GM18508 (cell line): ENCODE measurements around the gene NAGS.
"Not testable (repeated sequence)": the region's sequence is repeated elsewhere in the genome, so short reads cannot be mapped to it uniquely, and the experiment has no call there.

Source experiments
- ATAC-seq: cut with Tn5 transposase; IDR thresholded peaks from one replicate; pipeline ENCODE4 v1.9.1; 2021; ENCODE audit warnings: moderate number of reproducible peaks; ENCODE audit not compliant: insufficient read depth, unreplicated experiment

NAGS gene

DNA sequence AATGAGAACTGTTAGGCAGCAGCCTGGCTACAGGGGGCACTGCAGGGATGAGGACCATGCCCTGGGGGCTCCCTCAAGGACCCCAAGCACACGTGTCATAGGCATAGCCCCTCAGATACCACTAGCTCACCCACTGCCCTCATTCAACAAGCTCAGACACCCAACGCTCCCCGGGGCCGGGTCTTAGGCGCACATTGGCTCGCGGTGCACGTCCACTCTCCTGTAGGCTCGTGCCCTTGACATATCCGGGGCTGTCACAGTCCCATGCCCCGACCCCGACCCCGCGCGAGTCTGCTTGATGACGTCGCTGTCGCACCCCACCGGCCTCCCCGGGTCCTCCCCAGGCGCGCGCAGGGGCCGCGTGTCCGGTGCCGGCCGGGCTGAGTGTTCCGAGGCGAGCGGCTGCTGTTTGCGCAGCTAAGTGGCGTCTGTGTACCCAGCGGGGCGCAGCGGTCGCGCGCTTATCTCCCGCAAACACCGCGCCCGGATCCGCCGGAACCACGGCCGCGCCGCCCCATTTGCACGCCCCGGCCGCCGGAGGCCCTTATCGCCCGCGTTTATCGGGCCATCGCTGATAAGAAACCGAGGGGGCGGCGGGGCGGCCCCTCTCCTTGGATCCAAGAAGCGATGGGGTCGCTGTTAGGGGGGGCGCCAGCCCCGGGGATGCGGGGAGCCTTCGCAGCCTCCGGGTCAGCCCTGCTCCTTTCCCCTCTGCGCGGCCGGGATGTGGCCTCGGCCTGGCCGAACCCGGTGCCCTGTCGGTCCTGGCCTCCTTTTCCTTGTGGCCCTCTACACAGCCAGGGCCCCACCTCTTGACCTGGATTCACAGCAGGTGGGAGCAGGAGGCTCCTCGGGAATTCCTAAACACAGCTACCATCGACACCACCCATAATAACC, 20.7 kb upstream of the NAGS start:
- ATAC-seq: no peak

DNA sequence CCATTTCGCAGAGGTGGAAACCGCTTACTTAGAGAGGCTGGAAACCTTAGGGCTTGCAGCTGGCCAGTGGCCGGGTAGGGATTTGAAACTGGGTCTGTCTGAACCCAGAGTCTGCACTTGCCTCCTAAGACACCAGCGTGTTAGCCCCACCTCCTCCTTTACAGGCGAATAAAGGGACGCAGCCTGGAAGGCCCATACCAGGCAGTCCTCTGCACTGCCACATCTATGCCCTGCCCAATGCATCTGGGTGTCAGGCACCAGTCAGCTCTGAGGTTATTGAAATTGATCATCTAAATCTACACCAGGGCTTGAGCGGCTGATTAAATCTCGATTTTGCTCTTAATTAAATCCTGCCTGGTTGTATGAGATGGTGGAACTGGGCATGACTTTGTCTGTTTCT, 19.9 kb upstream of the NAGS start:
- ATAC-seq: no peak

- no peak for ATAC-seq
These were observed 18.0 kb upstream of the NAGS start for GRCh38 chr17:43986225-43986981.

DNA sequence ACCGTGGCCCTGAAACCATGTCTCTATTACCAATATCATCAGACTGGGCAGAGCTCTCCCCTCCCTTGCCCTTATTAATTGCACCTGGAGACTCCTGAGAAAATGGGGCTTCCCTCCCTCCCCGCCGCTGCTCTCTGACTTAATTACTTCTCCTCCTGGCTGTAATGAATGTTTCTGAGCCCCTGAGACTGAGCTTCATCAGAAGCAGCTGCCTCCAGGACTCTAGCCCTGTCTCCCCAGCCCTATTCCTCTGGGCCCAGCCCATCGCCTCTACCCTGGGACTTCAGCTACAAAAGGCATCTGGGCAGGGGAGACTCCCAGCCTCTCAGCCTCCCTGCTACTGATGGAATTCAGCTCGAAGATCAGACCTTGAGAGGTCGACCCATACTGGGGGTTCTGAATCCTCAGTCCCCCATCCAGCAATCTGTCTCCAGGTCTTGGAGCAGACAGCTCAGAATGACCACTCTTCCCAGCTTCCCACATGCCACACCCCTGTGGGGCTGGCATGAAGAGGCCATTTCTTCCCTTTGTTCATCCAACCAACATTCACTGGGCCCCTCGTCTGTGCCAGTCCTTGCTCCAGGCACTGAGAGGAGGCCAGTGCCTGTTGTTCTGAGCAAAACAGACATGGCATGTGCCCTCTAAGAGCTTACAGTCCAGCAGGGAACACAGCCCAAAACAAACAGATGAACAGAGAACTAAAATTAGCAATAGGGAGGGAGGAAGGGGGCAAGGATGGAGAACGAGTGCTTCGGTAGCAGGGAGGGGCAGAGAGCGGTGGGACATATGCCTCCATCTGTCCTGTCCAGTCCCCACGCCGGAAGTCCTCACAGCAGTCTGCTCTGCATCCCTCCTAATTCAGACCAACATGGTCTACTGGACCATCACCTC, 17.0 kb upstream of the NAGS start:
- no peak for ATAC-seq

DNA sequence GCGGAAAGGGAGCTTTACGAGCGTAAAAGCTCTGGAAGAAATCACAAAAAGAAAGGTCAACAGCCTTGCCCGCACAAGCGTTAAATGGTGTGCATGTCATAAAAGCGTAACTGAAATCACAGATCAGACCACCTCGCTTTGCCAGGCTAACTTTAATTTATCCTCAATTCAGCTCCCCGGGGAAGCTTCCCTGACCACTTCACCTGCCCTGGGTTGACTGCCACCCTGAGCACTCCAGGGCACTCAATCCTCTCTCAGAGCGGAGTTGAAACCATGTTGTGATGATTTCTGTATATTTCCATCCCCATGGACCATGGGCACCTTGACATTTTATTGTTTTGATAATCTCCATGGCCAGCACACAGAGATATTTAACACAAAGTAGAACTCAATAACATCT, 16.1 kb upstream of the NAGS start:
- ATAC-seq: no peak

DNA sequence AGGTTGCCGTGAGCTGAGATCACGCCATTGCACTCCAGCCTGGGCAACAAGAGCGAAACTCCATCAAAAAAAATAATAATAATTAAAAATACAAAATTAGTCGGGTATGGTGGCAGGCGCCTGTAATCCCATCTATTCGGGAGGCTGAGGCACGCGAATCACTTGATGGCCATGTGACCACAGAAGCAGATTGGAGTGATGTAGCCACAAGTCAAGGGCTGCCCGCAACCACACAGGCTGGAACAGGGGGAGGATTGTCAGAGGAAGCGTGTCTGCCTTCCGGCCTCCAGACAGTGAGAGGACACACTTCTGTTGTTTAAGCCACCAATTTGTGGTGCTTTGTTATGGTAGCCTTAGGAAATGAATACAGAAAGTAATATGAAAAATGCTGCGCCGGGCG, 11.8 kb upstream of the NAGS start:
- no peak for ATAC-seq

- ATAC-seq: no peak
These were observed 9.9 kb upstream of the NAGS start for GRCh38 chr17:43994272-43995149.

GRCh38 chr17:43995150-43995471, 9.3 kb upstream of the NAGS start:
- ATAC-seq: no peak

DNA sequence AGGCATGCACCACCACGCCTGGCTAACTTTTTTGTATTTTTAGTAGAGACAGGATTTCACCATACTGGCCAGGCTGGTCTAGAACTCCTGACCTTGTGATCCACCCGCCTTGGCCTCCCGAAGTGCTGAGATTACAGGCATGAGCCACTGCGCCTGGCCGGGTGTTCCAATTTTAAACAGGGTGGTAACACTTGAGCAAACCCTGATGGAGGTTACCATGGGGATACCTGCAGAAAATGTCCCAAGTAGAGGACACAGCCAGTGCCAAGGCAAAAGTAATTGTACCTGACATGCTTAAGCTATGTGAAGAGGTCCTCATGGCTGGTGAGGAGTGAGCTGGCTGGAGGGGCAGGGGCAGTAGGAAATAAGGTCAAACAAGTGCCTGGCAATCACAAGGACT, 7.2 kb upstream of the NAGS start:
- ATAC-seq: not testable (repeated sequence)

- no peak for ATAC-seq
These were observed 5.9 kb upstream of the NAGS start for GRCh38 chr17:43998552-43998951.

DNA sequence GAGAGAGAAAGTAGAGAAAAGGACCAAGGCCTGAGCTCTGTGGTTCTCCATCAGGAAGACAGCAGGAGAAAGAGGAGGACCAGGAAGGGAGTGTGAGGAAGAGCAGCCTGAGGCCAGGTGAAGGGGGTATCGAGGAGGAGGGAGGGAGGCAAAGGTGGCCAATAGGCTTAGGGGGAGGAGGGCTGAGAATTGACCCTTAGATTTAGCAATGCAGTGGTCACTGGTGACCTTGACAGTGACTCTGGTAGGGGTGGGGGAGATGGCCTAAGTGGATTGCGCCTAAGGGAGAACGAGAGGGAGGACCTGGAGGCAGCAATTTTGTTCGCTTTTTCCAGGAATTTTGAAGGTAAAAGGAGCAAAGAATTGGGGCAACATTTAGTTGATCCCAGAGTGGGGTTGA, 5.4 kb upstream of the NAGS start:
- ATAC-seq: no peak

DNA sequence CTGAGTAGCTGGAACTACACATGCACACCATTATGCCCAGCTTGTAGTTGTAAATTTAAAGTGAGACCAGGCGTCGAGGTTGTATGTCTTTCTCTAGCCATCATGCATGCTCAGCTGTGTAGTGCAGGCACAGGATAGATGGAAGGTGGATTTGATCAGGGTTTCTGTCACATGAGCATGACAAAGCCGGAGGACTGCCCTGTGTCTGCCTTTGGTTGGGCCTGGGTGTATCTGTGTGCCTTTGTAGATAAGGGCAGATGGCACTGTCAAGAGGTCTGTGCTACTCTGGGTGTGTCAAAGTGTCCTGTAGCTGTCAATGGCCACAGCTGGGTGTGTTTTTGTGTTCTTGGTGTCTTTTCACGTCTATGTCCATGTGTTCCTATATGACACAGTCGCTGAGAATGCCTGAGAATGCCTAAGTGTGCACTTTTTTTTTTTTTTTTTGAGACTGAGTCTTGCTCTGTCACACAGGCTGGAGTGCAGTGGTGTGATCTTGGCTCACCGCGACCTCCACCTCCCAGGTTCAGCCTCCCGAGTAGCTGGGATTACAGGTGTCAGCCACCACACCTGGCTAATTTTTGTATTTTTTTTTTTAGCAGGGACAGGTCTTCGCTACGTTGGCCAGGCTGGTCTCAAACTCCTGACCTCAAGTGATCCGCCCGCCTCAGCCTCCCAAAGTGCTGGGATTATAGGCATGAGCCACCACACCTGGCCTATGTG, 4.1 kb upstream of the NAGS start:
- no peak for ATAC-seq

DNA sequence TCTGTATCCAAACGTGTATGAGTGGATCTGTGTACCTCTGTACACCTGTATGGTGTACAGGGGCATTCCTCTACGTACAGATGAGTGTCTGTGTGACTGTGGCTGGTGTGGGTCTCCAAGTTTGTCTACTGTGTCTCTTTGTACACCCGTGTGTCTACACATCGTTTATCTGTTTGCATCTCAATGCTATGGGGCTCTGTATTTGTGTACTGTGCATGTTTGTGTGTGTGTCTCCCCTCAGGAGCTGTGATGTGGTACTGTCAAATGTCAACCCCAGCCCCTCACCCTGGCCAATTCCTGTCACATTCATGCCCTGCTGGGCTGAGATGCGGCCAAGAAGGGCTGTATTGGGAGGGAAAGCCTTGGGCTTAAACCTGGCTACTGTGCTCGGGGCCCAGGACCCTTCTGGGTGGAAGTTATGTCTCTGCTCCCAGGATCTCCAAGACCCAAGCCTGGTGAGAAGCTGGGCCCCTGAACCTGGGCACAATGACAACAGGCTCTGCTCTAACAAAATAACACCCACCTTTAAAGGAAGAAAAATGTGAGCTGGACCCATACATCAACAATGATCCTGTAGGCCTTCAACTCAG, 3.5 kb upstream of the NAGS start:
- no peak for ATAC-seq

DNA sequence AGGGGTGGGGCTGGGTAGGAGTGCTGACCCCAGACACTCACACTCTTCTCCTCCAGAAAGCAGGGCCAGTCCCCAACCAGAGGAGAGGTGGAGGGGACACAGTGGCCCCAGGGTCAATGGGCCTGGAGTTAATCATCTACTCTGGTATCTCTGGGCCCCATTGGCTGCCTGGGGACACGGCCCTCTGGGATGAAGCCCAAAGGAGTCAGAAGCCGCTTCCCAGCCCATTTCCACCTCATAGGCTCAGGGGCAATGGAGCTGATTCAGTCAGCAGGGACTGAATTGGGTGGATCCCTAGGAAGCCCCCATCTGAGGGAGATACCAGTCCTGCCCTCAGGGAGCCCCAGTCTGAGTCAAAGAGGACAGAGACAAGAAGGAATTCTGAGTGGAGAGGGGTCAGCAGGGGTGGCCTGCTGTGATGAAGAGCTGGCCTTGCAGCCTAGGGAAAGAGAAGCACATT, 2.9 kb upstream of the NAGS start:
- ATAC-seq: no peak

- ATAC-seq: no peak
These were observed 2.1 kb upstream of the NAGS start for GRCh38 chr17:44002141-44002848.

GRCh38 chr17:44004761-44005526, 522 bp downstream of the NAGS start:
- no peak for ATAC-seq

DNA sequence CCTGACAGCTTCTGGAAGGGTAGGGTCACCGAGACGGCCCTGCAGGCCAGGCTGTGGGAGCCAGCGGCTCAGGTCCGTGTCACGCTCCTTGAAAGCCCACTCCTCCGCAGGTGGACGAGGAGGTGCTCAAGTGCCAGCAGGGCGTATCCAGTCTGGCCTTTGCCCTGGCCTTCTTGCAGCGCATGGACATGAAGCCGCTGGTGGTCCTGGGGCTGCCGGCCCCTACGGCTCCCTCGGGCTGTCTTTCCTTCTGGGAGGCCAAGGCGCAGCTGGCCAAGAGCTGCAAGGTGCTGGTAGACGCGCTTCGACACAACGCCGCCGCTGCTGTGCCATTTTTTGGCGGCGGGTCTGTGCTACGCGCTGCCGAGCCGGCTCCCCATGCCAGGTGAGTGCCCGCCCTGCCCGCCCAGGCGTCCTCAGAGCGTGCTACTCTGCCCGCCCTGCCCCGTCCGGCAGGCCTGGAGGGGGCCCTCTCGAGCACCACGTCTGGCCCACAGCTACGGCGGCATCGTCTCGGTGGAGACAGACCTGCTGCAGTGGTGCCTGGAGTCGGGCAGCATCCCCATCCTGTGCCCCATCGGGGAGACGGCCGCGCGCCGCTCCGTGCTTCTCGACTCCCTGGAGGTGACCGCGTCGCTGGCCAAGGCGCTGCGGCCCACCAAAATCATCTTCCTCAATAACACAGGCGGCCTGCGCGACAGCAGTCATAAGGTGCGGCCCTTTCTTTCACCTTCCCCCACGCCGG, 1.3 kb downstream of the NAGS start:
- ATAC-seq: no peak
